Ecto neural progenitor cell (in vitro differentiated cells): ENCODE measurements around the gene FOXN4.
"Not testable (repeated sequence)": the region's sequence is repeated elsewhere in the genome, so short reads cannot be mapped to it uniquely, and the experiment has no call there.

Experiments
- DNase-seq: peaks from one replicate; pipeline ENCODE4 v3.0.0-alpha.2; 2018; ENCODE audit warnings: low spot score

Gene FOXN4

DNA sequence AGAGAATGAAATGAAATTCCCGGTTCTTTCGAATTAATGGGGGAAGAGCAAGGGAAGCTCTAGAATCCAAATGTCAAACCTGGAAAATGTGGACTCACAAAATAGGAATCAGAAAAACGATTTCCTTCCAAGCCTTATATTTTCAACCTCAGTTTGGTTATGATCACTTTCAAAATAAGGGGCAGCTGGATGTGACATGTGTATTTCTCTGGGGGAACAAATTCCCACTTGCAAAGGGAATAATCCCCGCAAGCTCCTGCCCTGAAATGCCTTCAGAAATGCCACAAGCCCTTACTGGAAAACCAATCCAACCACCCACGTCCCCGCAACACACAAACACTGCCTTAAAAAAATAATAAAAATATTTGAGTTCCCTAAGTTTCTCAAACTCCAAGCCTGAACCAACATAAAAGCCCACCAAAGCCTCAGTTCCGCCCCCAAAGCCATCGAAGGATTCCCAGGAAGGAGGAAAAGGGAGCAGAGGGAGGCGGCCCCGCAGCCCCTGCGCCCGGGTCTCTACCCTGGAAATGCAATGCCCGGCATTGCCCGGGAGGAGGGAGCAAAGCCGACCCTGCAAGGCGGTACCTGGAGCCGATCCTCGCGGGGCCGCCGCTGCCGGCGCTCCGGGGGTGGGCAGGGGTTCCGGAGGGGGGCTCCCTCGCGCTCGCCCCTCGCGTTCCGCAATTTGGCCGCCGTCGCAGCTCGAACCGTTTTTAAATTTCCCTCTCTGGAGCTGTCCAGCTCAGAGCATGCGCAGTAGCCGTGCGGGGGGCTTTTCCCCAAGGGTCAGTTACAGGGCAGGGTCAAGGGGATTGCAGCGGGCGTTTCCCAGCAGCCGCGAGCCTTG, at the start of gene FOXN4:
FOXN4 (minus strand) TSS at position 751 of the 847 bp plus-strand sequence. CDS start 963 bp downstream, outside the sequence.
- peak; percentile 90 for DNase-seq

GRCh38 chr12:109358154-109358869, 49.2 kb upstream of the FOXN4 start:
- DNase-seq: no peak

DNA sequence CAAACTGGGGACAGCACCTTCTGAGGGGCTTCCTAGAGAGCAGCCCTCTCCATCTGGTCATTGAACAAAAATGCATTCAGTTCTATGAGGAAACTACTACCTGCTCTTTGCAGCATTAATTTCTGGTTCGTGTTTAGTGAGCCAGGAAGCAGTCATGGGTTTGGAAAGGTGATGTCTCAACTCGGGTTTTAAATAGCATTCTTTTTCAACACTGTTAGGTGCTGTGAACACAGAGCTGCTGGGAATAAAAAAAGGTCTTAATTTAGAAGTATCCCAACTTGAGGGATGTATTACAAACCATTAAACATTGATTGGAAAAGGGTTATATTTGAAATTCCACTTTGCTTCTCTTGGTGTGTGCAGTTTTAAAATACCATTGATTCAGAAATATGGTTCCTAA, 47.9 kb upstream of the FOXN4 start:
- DNase-seq: no peak

- no peak for DNase-seq
Observed at GRCh38 chr12:109356577-109356976, 47.5 kb upstream of the FOXN4 start.

GRCh38 chr12:109352184-109352583, 43.1 kb upstream of the FOXN4 start:
- no peak for DNase-seq

- DNase-seq: no peak
Observed at GRCh38 chr12:109347589-109347988, 38.5 kb upstream of the FOXN4 start, which contains the start of gene MYO1H. Gene MYO1H (plus strand): TSS chr12:109347900. CDS start chr12:109347961, 61 bp downstream.

DNA sequence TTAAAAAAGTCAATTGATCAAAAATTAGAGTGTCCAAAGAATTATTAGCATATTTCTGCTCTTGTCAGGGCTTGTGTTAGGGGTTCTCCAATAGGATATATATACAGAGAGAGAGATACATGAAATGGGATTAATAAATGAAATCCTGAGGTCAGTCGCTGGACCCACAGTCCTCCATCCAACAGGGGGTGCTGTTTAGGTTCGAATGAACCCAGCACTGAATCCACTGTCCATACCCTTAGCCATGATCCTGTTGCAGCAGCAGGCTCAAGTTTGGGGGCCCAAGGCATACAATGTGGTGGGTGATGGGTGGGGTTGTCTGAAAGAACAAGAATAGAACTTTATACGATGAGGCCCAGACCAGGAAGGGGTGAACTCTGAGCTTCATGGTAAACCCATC, 37.8 kb upstream of the FOXN4 start:
- no peak for DNase-seq

DNA sequence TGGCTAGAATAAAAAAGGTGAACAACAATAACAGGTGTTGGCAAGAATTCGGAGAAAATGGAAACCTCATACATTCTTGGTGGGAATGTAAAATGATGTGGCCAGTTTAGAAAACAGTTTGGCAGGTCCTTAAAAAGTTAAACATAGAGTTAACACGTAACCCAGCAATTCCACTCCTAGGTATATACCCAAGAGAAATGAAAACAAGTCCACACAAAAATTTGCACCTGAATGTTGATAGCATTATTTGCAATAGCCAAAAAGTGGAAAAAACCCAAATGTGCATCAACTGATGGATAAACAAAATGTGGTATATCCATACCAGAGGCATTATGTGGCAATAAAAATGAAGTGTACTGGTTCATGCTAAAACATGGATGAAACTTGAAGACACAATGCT, 36.3 kb upstream of the FOXN4 start:
- DNase-seq: no peak

DNA sequence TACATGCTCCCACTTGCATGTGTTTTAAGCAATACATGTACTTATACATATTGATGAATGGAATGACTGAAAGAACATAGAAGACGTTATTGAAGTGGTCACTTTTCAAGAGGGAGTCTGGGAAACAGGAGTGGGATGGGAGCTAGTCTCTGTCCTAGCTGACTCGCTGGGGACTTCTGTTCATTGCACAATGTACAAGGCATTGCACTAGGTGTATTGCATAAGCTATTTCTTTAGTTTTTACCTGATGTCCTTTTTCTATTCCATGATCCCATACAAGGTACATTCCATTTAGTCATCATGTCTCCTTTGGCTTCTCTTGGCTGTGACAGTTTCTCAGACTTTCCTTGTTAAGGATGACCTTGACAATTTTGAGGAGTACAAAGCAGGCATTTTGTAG, 34.6 kb upstream of the FOXN4 start:
- DNase-seq: no peak

GRCh38 chr12:109336593-109336992, 27.5 kb upstream of the FOXN4 start:
- no peak for DNase-seq

DNA sequence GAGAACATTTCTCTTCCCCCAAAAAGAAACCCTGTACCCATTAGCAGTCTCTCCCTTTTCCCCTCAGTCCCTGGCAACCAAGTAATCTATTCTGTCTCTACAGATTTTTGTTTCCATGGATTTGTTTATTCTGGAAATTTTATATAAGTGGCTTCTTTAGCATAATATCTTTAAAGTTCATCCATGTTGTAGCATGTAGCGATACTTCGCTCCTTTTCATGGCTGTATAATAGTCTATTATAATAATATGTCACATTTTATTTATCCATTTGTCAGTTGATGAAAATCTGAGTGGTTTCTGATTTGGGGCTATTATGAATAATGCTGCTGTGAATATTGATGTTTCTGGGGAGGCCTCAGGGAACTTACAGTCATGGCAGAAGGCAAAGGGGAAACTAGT, 25.8 kb upstream of the FOXN4 start:
- no peak for DNase-seq

- peak; percentile 51 for DNase-seq
Observed at GRCh38 chr12:109331301-109331952, 22.3 kb upstream of the FOXN4 start.

GRCh38 chr12:109330282-109331230, 21.5 kb upstream of the FOXN4 start:
- no peak for DNase-seq

GRCh38 chr12:109329686-109330085, 20.6 kb upstream of the FOXN4 start:
- no peak for DNase-seq

DNA sequence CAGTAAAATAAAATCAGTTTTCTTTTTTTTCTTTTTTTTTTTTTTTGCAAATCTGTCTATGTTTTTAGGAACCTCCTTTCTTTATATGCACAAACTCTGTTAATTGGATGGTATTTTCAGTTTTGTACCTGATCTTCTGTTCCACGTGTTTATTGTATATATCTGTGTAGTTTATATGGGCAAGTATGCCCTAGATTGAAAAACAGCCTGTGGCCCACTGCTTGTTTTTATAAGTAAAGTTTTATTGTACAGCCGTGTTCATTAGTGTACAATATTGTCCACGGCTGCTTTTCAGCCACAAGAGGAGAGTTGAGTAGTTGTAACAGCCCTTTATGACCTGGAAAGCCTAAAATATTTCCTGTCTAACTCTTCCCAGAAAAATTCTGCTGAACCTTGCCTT, 19.9 kb upstream of the FOXN4 start:
- no peak for DNase-seq

GRCh38 chr12:109321294-109321693, 12.2 kb upstream of the FOXN4 start:
- not testable (repeated sequence) for DNase-seq

DNA sequence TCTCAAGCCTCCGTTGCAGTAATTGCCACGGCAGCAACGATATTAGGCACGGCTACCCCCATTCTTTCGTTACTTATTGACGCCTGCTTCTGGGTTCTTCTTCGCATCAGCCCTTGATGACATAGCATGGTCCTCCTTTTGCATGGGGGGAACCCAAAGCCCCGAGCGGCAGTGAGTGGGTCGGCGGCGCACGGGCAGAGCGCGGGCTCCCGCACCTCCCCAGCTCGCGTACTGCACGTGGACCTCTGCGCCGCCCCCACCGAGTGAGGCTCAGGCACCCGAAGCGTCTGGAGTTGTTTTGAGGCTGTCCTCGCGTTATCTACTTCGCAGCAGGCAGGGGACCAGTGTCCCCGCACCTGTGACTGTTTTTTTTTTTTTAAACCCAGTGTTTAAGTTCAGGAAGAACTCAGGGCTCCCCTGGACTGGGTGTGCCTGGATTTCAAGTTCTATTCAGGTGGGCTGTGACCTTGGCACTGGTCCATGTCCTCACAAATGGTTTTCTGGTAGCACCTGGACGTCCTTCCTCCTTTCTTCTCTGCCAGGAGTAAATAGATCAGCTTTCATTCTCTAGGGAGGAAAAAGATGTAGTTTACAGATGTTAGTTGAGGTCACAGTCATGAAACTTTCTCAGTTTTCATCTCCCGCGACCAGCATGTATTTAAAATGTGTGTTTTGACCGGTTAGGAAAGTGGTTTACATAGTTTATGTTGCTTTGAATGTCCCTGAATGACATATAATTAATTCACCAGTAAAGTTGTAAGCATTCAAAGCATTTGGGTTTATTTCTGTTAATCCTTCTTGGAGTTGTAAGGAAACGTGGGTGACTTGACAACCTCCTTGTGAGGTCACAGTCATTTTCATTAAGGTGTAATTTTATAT, 1.4 kb upstream of the FOXN4 start:
- no peak for DNase-seq

DNA sequence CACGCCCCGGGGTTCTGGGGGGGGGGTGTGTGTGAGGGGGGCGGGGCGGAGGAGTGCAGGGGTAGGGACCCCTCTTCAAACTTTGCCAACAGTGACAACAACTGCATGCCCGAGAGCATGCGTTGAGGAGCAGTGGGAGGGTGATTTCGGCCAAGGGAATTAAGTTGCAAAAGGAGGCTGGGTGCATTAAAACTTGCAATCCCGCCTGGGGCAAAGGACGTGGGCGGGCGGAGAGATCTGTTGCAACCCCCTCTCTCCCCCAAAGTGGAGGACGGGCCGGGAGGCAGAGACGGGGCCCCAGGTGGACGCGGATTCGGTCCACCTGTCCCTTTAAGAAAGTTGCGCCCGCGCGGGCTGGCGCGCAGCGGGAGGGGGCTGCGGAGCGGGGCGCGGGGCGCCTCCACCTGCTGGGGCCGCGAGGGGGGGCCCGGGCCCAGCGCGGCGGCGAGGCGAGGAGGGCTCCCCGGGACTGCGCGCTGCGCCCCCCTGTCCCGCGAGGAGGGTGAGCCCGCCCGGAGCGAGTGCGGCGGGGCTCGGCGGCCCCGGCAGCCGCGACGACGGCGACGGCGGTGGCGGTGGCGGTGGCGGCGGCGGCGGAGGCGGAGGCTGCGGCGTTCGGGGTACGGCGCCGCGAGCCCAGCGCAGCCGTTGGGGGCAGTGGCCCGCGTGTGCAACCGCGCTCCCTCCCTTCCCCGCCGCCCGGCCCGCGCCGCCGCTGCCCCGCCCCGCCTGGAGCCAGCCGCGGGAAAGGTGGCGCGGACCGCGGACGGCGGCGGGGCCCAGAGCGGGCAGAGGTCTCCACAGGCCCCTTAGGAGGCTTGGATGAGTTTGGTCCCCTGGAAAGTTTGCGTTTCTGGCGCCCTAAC, 530 bp upstream of the FOXN4 start:
- DNase-seq: no peak

GRCh38 chr12:109307051-109307450, 2.0 kb downstream of the FOXN4 start:
- no peak for DNase-seq

GRCh38 chr12:109305547-109305946, 3.5 kb downstream of the FOXN4 start:
- DNase-seq: no peak
